ENCODE measurements around the gene GALNT13.

The GALNT13 gene

GRCh38 chr2:154193246-154193645, 321.5 kb downstream of the GALNT13 start:
- Histone ChIP-seq H3K27me3 (ENCODE audit: insufficient read depth, poor library complexity, severe bottlenecking) (no peaks in the 10 kb centered on the region), H3K4me1 (ENCODE audit: insufficient read depth, poor library complexity, severe bottlenecking) (peaks cover 16% of the 10 kb centered on the region), H3K27ac (ENCODE audit: poor library complexity, severe bottlenecking) (no peak overlapping the region), H3K36me3 (ENCODE audit: low read depth) (no peaks in the 10 kb centered on the region), H3K4me3 (ENCODE audit: severe bottlenecking) (no peak overlapping the region), H3K9me3 (ENCODE audit: severe bottlenecking) (no peaks in the 10 kb centered on the region)
- ATAC-seq (ENCODE audit: low read depth) (no peak), DNase-seq (ENCODE audit: low spot score) (no peak)
- no peak for TF ChIP-seq CTCF (IDR thresholded peaks at IDR 0.05; ENCODE audit: poor library complexity, severe bottlenecking)

- H3K4me3 ChIP-seq (ENCODE audit: severe bottlenecking): no peak overlapping the region
- no peak for TF ChIP-seq CTCF (IDR thresholded peaks at IDR 0.05; ENCODE audit: poor library complexity, severe bottlenecking)
- peak overlapping the region; percentile 26 for H3K27ac ChIP-seq (ENCODE audit: poor library complexity, severe bottlenecking)
- ATAC-seq (ENCODE audit: low read depth): peak; percentile 63; the same call in 2 of the 3 replicates
- no peaks in the 10 kb centered on the region for H3K9me3 ChIP-seq (ENCODE audit: severe bottlenecking)
- DNase-seq (ENCODE audit: low spot score): no peak
- peaks cover 16% of the 10 kb centered on the region for H3K4me1 ChIP-seq (ENCODE audit: insufficient read depth, poor library complexity, severe bottlenecking)
- H3K27me3 ChIP-seq (ENCODE audit: insufficient read depth, poor library complexity, severe bottlenecking): no peaks in the 10 kb centered on the region
- H3K36me3 ChIP-seq (ENCODE audit: low read depth): no peaks in the 10 kb centered on the region
Observed at GRCh38 chr2:154194909-154195643, 323.4 kb downstream of the GALNT13 start.

GRCh38 chr2:154195644-154196195, 324.0 kb downstream of the GALNT13 start:
- Histone ChIP-seq H3K36me3 (ENCODE audit: low read depth) (no peaks in the 10 kb centered on the region), H3K9me3 (ENCODE audit: severe bottlenecking) (no peaks in the 10 kb centered on the region), H3K27ac (ENCODE audit: poor library complexity, severe bottlenecking) (peak overlapping the region; percentile 26), H3K4me3 (ENCODE audit: severe bottlenecking) (no peak overlapping the region), H3K27me3 (ENCODE audit: insufficient read depth, poor library complexity, severe bottlenecking) (no peaks in the 10 kb centered on the region), H3K4me1 (ENCODE audit: insufficient read depth, poor library complexity, severe bottlenecking) (peaks cover 16% of the 10 kb centered on the region)
- DNase-seq (ENCODE audit: low spot score) (no peak), ATAC-seq (ENCODE audit: low read depth) (peak; percentile 73)
- no peak for TF ChIP-seq CTCF (IDR thresholded peaks at IDR 0.05; ENCODE audit: poor library complexity, severe bottlenecking)

DNA sequence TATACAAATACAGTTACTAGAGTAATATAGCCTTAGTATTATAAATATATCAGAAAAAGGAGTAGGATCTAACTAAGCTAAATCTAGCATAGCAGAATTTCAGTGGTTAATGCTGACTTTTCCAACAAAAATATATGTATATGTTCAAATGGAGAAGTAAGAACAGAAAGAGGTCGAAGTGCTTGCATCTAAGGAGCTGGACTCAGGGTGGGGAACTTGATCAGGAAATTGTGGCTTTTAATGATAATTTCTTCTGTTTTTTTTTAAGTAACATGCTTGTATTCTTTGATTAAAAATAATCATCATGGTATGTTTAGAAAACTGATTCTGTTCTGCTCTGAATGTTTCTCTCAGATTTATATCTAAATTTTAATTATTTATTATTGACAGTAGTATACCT, 327.1 kb downstream of the GALNT13 start:
- no peaks in the 10 kb centered on the region for H3K27me3 ChIP-seq (ENCODE audit: insufficient read depth, poor library complexity, severe bottlenecking)
- DNase-seq (ENCODE audit: low spot score): no peak

More for the DNA sequence above, 327.1 kb downstream of the GALNT13 start:
- ATAC-seq (ENCODE audit: low read depth): no peak
- H3K9me3 ChIP-seq (ENCODE audit: severe bottlenecking): no peaks in the 10 kb centered on the region
- no peak overlapping the region for H3K27ac ChIP-seq (ENCODE audit: poor library complexity, severe bottlenecking)
- no peak overlapping the region for H3K4me3 ChIP-seq (ENCODE audit: severe bottlenecking)
- TF ChIP-seq CTCF (IDR thresholded peaks at IDR 0.05; ENCODE audit: poor library complexity, severe bottlenecking): no peak
- H3K36me3 ChIP-seq (ENCODE audit: low read depth): no peaks in the 10 kb centered on the region
- peaks cover 16% of the 10 kb centered on the region for H3K4me1 ChIP-seq (ENCODE audit: insufficient read depth, poor library complexity, severe bottlenecking)

Measured in RWPE2 (cell line).